ENCODE results near the gene CDH2.
"Not testable (repeated sequence)": the region's sequence is repeated elsewhere in the genome, so short reads cannot be mapped to it uniquely, and the experiment has no call there.

CDH2 gene

DNA sequence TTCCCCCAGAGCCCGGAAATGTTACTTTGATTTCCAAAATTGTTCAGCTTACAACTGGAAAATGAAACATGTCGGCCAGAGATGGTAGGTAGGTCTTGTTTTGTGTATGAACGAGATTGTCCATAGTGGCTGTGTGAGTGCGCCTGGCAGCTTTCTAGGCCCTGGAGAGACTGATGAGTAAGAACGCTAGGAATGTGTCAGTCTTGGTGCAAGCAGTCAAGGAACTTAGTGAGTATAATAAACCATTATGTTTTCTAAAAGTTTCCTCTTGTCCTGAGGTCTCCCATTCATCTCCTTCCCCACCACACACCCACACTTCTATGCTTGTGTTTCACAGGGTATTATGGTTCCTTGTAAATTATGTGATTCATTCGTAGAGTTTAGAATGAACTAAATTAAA is 234.2 kb downstream of the CDH2 start:
- DNase-seq (ENCODE audit: low read depth, low spot score) = no peak

DNA sequence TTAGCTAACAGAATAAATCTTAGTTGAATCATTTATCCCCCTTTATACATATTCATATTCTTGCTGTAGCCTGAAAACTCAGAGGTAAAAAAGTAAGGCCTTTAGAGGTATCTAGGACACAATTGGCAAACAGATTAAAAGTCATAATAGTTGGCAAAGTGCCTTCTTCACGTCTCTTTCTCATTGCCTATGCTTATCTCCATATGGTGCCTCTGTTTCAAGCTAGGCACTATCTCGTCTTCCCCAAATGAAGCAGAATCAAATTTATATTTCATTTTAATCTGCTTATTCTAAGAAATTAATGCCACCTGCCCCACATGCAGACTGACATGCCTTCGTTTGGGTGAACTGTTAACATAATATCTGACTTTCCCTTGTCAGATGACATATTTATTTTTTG is 245.4 kb downstream of the CDH2 start:
- Histone ChIP-seq H3K27me3 (ENCODE audit: control insufficient read depth, insufficient read depth, low read length) (no peaks in the 10 kb centered on the region), H3K9me3 (ENCODE audit: control insufficient read depth, insufficient read depth, low read length) (no peaks in the 10 kb centered on the region), H3K4me1 (ENCODE audit: control insufficient read depth, insufficient read depth, low read length) (no peaks in the 10 kb centered on the region), H3K36me3 (ENCODE audit: control insufficient read depth, insufficient read depth, low read length) (no peaks in the 10 kb centered on the region), H3K27ac (ENCODE audit: low read length) (no peak overlapping the region), H3K4me3 (ENCODE audit: low read length) (no peak overlapping the region)
- DNase-seq (ENCODE audit: low read depth, low spot score) = no peak
- no CpG with 5 or more reads among the region's 3 CpGs for WGBS (ENCODE audit: insufficient coverage, insufficient read length)

More for the DNA sequence above, 234.2 kb downstream of the CDH2 start:
- H3K36me3 ChIP-seq (ENCODE audit: control insufficient read depth, insufficient read depth, low read length) = no peaks in the 10 kb centered on the region
- no CpG with 5 or more reads among the region's 6 CpGs for WGBS (ENCODE audit: insufficient coverage, insufficient read length)
- no peaks in the 10 kb centered on the region for H3K27me3 ChIP-seq (ENCODE audit: control insufficient read depth, insufficient read depth, low read length)
- no peaks in the 10 kb centered on the region for H3K4me1 ChIP-seq (ENCODE audit: control insufficient read depth, insufficient read depth, low read length)
- H3K9me3 ChIP-seq (ENCODE audit: control insufficient read depth, insufficient read depth, low read length) = no peaks in the 10 kb centered on the region; the same call in 1 of the 2 replicates
- no peak overlapping the region for H3K4me3 ChIP-seq (ENCODE audit: low read length)
- no peak overlapping the region for H3K27ac ChIP-seq (ENCODE audit: low read length)

- Histone ChIP-seq H3K4me3 (ENCODE audit: low read length) (no peak overlapping the region), H3K36me3 (ENCODE audit: control insufficient read depth, insufficient read depth, low read length) (no peaks in the 10 kb centered on the region), H3K27me3 (ENCODE audit: control insufficient read depth, insufficient read depth, low read length) (no peaks in the 10 kb centered on the region), H3K27ac (ENCODE audit: low read length) (no peak overlapping the region), H3K9me3 (ENCODE audit: control insufficient read depth, insufficient read depth, low read length) (no peaks in the 10 kb centered on the region), H3K4me1 (ENCODE audit: control insufficient read depth, insufficient read depth, low read length) (peaks cover 3% of the 10 kb centered on the region; the same call in 1 of the 2 replicates)
- no CpG with 5 or more reads among the region's 5 CpGs for WGBS (ENCODE audit: insufficient coverage, insufficient read length)
- DNase-seq (ENCODE audit: low read depth, low spot score) = no peak
Observed at GRCh38 chr18:27922780-27923179, 254.2 kb downstream of the CDH2 start.

DNA sequence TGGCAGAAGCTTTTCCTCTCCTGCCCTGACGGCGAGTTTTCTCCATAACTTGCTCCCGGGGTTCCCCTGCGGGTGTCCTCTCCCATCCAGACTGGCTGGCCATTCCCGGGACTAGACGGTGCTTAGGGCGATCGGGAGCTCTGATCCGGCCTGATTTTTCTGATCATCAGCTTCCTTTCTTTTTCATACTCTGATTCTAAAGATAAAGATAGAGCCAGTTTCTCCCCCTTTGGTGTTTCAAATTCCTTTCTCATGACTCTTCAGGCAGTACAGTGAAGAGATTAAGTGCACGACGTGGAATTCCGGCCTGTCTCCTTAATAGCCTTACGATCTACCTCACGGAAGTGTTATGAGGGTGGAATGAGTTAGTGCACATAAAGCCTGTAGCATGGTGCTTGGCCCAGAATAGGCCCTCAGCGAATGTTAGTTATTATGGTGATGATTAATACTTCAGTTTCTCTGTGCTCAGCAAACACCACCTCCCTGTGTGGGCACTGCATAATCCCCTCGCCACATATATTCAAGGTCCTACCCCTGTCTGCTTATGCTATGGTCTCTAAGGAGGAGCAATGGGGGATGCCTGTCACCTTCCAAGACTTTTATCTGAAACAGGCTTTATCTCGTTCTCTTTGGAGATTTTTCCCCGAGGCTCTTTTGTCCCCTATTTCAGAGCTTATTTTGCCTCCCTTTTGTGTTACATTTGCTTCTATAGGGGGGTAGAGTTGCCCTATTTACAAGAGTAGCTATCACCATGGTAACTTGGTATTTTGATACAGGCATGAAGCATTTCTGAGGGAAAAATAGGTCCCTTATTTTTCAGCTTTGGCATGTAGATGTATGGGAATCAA is 254.8 kb downstream of the CDH2 start:
- Histone ChIP-seq H3K36me3 (ENCODE audit: control insufficient read depth, insufficient read depth, low read length) (no peaks in the 10 kb centered on the region), H3K4me3 (ENCODE audit: low read length) (no peak overlapping the region), H3K27ac (ENCODE audit: low read length) (no peak overlapping the region), H3K9me3 (ENCODE audit: control insufficient read depth, insufficient read depth, low read length) (no peaks in the 10 kb centered on the region), H3K4me1 (ENCODE audit: control insufficient read depth, insufficient read depth, low read length) (peaks cover 3% of the 10 kb centered on the region; the same call in 1 of the 2 replicates), H3K27me3 (ENCODE audit: control insufficient read depth, insufficient read depth, low read length) (no peaks in the 10 kb centered on the region)
- no CpG with 5 or more reads among the region's 18 CpGs for WGBS (ENCODE audit: insufficient coverage, insufficient read length)
- no peak for DNase-seq (ENCODE audit: low read depth, low spot score)

DNA sequence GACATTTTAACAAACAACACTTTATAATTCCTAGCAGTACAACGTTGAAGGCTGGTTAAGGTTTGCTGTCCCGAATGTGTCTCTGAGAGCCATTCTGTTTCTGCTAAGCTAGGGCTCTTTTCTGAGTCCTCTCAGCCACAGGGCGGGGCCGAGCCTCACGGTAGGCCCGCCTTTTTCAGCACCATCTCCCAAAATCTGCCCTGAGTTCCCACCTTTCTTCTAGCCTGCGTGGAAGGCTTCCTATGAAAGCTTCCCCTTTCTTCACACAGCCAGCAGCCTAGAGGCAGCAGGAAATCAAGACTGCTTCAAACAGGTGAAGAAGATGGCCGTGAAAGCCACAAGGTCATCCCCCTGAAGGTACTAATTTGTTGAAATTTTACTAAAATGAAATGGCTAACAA is 255.5 kb downstream of the CDH2 start:
- Histone ChIP-seq H3K4me1 (ENCODE audit: control insufficient read depth, insufficient read depth, low read length) (peaks cover 3% of the 10 kb centered on the region; the same call in 1 of the 2 replicates), H3K9me3 (ENCODE audit: control insufficient read depth, insufficient read depth, low read length) (no peaks in the 10 kb centered on the region), H3K27ac (ENCODE audit: low read length) (no peak overlapping the region), H3K4me3 (ENCODE audit: low read length) (no peak overlapping the region), H3K36me3 (ENCODE audit: control insufficient read depth, insufficient read depth, low read length) (no peaks in the 10 kb centered on the region), H3K27me3 (ENCODE audit: control insufficient read depth, insufficient read depth, low read length) (no peaks in the 10 kb centered on the region)
- no CpG with 5 or more reads among the region's 8 CpGs for WGBS (ENCODE audit: insufficient coverage, insufficient read length)
- DNase-seq (ENCODE audit: low read depth, low spot score) = no peak

DNA sequence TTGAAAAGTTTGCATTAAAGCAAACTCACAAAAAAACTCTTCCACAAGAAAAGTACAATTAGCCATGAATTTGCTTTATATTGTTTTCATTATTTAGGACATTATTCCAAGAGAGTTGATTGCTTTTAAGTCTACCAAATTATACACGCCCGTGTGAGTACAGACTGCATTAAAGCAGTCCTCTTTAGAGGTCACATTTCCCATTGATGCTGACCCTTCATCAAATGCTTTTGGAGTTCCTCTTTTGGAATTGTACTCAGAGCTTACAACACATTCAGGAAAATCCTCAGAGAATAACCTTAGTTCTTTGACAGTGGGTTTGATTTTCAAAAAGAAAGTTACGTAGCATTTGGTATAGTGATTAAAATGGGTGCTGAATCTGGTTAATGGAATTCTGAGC is 256.1 kb downstream of the CDH2 start:
- no peaks in the 10 kb centered on the region for H3K36me3 ChIP-seq (ENCODE audit: control insufficient read depth, insufficient read depth, low read length)
- no peak overlapping the region for H3K27ac ChIP-seq (ENCODE audit: low read length)
- H3K27me3 ChIP-seq (ENCODE audit: control insufficient read depth, insufficient read depth, low read length) = no peaks in the 10 kb centered on the region
- no peak overlapping the region for H3K4me3 ChIP-seq (ENCODE audit: low read length)
- H3K4me1 ChIP-seq (ENCODE audit: control insufficient read depth, insufficient read depth, low read length) = peaks cover 3% of the 10 kb centered on the region; the same call in 1 of the 2 replicates
- no CpG with 5 or more reads among the region's 3 CpGs for WGBS (ENCODE audit: insufficient coverage, insufficient read length)
- no peaks in the 10 kb centered on the region for H3K9me3 ChIP-seq (ENCODE audit: control insufficient read depth, insufficient read depth, low read length)
- no peak for DNase-seq (ENCODE audit: low read depth, low spot score)

DNA sequence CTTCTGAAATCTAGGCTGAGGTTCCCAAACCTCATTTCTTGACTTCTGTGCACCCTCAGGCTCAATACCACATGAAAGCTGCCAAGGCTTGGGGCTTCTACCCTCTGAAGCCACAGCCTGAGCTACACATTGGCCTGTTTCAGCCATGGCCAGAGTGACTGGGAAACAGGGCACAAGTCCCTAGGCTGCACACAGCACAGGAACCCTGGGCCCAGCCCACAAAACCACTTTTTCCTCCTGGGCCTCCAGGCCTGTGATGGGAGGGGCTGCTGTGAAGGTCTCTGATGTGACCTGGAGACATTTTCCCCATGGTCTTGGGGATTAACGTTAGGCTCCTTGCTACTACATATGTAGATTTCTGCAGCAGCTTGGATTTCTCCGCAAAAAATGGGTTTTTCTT is 270.7 kb downstream of the CDH2 start:
- not testable (repeated sequence) for H3K36me3 ChIP-seq (ENCODE audit: control insufficient read depth, insufficient read depth, low read length); H3K4me1 ChIP-seq (ENCODE audit: control insufficient read depth, insufficient read depth, low read length); H3K27ac ChIP-seq (ENCODE audit: low read length); H3K27me3 ChIP-seq (ENCODE audit: control insufficient read depth, insufficient read depth, low read length); H3K4me3 ChIP-seq (ENCODE audit: low read length); DNase-seq (ENCODE audit: low read depth, low spot score); H3K9me3 ChIP-seq (ENCODE audit: control insufficient read depth, insufficient read depth, low read length)
- WGBS (ENCODE audit: insufficient coverage, insufficient read length) = no CpG with 5 or more reads among the region's 2 CpGs

DNA sequence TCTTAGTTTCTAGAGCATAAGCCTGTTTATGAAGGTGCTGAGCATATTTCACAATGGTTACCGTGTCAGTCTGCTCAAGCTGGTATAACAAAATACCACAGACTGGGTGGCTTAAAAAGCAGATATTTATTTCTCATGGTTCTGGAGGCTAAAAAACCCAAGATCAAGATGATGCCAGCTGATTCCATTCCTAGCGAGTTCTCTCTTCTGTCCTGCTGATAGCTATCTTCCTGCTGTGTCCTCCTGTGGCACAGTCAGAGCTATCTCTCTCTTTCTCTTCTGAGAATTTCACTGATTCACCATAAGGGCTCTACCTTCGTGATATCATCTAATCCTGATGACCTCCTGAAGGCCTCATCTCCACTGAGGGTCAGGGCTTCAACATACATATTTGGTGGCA is 273.0 kb downstream of the CDH2 start:
- Histone ChIP-seq H3K4me1 (ENCODE audit: control insufficient read depth, insufficient read depth, low read length) (no peaks in the 10 kb centered on the region), H3K27me3 (ENCODE audit: control insufficient read depth, insufficient read depth, low read length) (no peaks in the 10 kb centered on the region), H3K9me3 (ENCODE audit: control insufficient read depth, insufficient read depth, low read length) (no peaks in the 10 kb centered on the region), H3K27ac (ENCODE audit: low read length) (no peak overlapping the region), H3K4me3 (ENCODE audit: low read length) (no peak overlapping the region), H3K36me3 (ENCODE audit: control insufficient read depth, insufficient read depth, low read length) (no peaks in the 10 kb centered on the region)
- no CpG with 5 or more reads among the region's 3 CpGs for WGBS (ENCODE audit: insufficient coverage, insufficient read length)
- no peak for DNase-seq (ENCODE audit: low read depth, low spot score)

DNA sequence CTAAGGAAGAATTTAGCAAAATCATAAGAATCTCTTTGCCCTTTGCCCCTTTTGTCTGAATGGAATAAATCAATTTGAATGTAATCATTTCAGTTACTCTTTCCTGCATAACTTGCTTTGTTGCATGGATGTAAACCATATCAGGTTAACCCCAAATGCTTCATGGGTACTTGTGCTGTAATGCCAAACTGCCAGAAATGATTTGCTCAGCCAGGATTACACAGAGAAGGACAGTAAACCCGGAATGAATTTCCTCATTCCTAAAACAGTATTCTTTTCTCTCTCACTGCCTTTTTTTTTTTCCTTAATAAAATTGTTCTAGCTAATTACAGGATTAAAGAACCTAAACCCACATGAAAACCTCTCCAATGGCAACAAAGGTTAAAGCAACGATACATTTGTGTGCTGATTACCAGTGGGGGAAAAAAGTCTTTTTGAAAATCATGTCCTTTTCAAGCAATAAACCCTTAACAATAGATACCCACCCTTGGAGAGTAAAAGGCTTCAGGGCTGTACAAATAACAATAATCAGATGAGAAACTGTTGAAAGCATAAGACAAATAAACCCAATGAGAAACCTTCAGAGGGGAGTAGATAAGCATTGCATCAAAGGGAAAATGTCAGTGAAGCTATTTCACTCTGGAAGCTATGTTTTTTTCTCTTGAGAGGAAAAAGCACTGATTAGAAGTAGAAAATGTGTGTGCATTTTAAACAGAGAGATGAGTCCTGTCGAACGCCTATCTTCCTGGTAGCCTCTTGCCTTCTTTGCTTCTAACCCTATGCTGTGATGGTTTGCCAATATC is 275.3 kb downstream of the CDH2 start:
- Histone ChIP-seq H3K27ac (ENCODE audit: low read length) (no peak overlapping the region), H3K36me3 (ENCODE audit: control insufficient read depth, insufficient read depth, low read length) (no peaks in the 10 kb centered on the region), H3K9me3 (ENCODE audit: control insufficient read depth, insufficient read depth, low read length) (no peaks in the 10 kb centered on the region), H3K4me3 (ENCODE audit: low read length) (no peak overlapping the region), H3K4me1 (ENCODE audit: control insufficient read depth, insufficient read depth, low read length) (no peaks in the 10 kb centered on the region), H3K27me3 (ENCODE audit: control insufficient read depth, insufficient read depth, low read length) (no peaks in the 10 kb centered on the region)
- DNase-seq (ENCODE audit: low read depth, low spot score) = no peak
- no CpG with 5 or more reads among the region's 4 CpGs for WGBS (ENCODE audit: insufficient coverage, insufficient read length)
